ENCODE data around the gene PRLH. TPM values are rescaled to one million over a fixed set of nuclear protein-coding genes. Genes with fewer than 3 reads are reported as not detected.

The PRLH gene
- total RNA-seq, 4 donors from 2014 or later, result not detected

DNA sequence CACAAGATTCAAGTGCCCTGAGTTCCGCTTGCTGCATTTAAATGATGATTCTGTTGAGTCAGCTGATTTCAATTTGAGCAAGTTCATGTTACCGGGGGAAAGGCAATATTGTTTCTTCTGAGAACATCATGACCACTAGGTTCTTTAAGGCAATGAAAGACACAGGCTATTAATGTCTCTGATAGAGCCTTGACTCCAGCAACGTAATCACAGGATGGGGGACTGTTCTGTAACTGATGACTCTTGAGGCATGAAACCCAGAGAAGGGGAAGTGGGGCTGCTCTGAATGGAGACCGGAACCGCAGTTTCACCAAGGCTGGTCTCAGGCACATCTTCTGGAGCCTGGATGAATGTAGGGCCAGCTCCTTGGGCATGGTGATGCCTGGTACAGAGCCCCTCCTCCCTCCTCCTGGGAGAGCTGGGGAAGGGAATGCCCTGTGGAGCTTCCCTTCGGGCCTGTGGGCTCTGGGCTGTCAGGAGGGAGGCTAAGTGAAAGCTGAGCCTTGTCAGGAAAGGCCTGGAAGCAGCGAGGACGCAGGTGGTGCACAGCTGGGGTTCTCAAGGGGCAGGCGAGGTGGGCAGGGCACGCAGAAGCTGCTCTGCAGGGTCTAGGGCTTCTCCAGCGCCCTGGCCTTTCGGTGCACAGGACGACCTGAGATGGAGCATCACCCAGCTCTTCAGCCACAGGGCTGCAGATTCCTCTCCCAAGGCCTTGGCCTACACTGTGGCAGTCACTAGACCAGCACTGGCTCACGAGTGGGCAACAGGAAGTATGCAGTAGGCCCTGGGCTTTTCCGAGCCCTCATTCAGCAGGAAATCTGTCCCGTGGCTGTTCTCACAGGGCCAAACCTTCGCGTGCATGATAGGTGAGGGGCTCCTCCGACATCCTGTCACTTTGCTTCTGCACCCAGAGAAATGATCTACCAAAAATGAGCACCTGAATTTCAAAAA, 36.6 kb upstream of the PRLH start:
- WGBS, result 84% methylated on average over 17 of the region's 19 CpGs
- no peaks in the 10 kb centered on the region for H3K4me1 ChIP-seq
- H3K9me3 ChIP-seq, result no peaks in the 10 kb centered on the region
- DNase-seq (ENCODE audit: low spot score in 2 of 2), result no peak
- H3K27ac ChIP-seq, result no peak overlapping the region
- TF ChIP-seq, protein P1, sequence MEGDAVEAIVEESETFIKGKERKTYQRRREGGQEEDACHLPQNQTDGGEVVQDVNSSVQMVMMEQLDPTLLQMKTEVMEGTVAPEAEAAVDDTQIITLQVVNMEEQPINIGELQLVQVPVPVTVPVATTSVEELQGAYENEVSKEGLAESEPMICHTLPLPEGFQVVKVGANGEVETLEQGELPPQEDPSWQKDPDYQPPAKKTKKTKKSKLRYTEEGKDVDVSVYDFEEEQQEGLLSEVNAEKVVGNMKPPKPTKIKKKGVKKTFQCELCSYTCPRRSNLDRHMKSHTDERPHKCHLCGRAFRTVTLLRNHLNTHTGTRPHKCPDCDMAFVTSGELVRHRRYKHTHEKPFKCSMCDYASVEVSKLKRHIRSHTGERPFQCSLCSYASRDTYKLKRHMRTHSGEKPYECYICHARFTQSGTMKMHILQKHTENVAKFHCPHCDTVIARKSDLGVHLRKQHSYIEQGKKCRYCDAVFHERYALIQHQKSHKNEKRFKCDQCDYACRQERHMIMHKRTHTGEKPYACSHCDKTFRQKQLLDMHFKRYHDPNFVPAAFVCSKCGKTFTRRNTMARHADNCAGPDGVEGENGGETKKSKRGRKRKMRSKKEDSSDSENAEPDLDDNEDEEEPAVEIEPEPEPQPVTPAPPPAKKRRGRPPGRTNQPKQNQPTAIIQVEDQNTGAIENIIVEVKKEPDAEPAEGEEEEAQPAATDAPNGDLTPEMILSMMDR (IDR thresholded peaks at IDR 0.05), result no peak
- TF ChIP-seq POLR2AphosphoS5 (IDR thresholded peaks at IDR 0.05) (no peak), EP300 (IDR thresholded peaks at IDR 0.05) (no peak), POLR2A (IDR thresholded peaks at IDR 0.05) (no peak)
- no peaks in the 10 kb centered on the region for H3K27me3 ChIP-seq
- no peak overlapping the region for H3K4me3 ChIP-seq
- H3K36me3 ChIP-seq, result peaks cover 8% of the 10 kb centered on the region

DNA sequence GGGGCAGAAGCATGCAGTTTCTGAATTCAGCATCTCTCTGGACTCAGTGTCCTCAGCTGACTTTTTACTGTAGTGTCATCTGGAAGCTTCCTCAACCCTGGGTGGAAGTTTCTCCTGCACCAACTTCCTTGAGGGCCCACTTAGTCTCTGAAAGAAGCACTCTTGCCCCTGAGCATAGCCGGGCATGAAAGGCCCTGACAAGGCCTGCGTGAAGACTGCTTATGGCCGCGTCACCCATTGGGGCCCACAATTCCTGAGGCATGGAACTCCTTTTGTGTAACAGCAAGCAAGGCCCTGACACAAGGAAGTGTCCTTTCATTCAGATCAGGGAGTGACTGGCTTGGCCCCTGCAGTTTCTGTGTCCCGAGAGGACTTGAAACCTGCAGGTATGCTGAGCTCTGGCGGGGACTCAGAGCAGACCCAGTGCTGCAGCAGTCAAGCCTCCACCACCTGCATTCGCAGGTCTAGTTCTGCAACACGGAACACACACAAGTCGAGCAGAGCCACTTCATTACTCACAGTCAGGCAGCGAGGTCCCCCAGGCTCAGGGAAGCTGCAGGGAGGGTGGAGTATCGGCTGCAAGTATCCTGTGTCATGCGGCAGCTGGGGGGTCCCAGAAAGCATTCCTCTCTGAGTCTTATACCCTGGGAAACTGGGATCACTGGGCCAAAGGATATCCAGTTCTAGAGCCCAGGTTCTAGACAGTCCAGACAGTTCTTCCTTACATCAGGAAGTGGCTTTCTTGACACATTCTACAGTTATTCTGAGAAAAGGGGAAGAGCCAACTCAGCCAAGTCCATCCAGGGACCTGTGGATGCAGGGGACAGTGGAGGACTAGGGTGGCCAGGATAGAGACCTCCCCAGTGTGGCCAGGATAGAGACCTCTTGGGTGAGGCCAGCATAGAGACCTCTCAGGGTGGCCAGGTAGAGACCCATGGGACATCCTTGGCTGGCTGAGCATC, 35.6 kb upstream of the PRLH start:
- H3K27ac ChIP-seq, result no peak overlapping the region
- TF ChIP-seq POLR2AphosphoS5 (IDR thresholded peaks at IDR 0.05) (no peak), EP300 (IDR thresholded peaks at IDR 0.05) (no peak)
- H3K27me3 ChIP-seq, result no peaks in the 10 kb centered on the region
- H3K4me3 ChIP-seq, result no peak overlapping the region
- no peaks in the 10 kb centered on the region for H3K9me3 ChIP-seq
- DNase-seq (ENCODE audit: low spot score in 2 of 2), result no peak
- peaks cover 4% of the 10 kb centered on the region for H3K36me3 ChIP-seq
- 97% methylated on average over 6 of the region's 12 CpGs for WGBS
- H3K4me1 ChIP-seq, result no peaks in the 10 kb centered on the region

DNA sequence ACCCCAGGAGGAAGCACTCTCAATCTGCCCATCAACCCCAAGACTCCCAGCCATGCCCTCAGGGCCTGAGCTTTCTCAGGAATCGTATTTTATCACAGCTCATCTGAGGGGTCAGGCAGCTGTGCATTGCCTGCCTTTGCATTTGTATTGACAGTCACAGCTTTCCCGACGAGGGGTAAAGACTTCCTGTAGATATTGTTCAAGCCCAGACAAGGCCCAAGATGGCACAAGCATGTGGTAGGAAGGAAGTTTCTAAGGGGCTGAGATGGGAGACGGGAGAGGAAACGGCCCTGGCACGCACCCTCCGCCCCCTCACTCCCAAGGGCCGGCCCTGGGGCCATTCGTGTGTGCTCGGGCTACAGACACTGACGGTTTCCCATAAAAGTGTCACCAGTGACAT, 34.2 kb upstream of the PRLH start:
- Histone ChIP-seq H3K4me1 (no peaks in the 10 kb centered on the region), H3K27me3 (no peaks in the 10 kb centered on the region), H3K9me3 (no peaks in the 10 kb centered on the region), H3K4me3 (no peak overlapping the region), H3K36me3 (peaks cover 4% of the 10 kb centered on the region), H3K27ac (no peak overlapping the region)
- 58% methylated on average over 11 of the region's 11 CpGs for WGBS
- no peak for TF ChIP-seq POLR2AphosphoS5 (IDR thresholded peaks at IDR 0.05)
- no peak for TF ChIP-seq EP300 (IDR thresholded peaks at IDR 0.05)
- no peak for TF ChIP-seq POLR2A (IDR thresholded peaks at IDR 0.05)
- TF ChIP-seq, protein P1 (IDR thresholded peaks at IDR 0.05), result no peak
- no peak for DNase-seq (ENCODE audit: low spot score in 2 of 2)

GRCh38 chr2:237533668-237534161, 32.7 kb upstream of the PRLH start:
- no peak for TF ChIP-seq POLR2A (IDR thresholded peaks at IDR 0.05)
- TF ChIP-seq, protein P1 (IDR thresholded peaks at IDR 0.05), result no peak
- TF ChIP-seq POLR2AphosphoS5 (IDR thresholded peaks at IDR 0.05), result no peak
- no peak for TF ChIP-seq EP300 (IDR thresholded peaks at IDR 0.05)
- peaks cover 4% of the 10 kb centered on the region for H3K36me3 ChIP-seq
- DNase-seq (ENCODE audit: low spot score in 2 of 2), result no peak

DNA sequence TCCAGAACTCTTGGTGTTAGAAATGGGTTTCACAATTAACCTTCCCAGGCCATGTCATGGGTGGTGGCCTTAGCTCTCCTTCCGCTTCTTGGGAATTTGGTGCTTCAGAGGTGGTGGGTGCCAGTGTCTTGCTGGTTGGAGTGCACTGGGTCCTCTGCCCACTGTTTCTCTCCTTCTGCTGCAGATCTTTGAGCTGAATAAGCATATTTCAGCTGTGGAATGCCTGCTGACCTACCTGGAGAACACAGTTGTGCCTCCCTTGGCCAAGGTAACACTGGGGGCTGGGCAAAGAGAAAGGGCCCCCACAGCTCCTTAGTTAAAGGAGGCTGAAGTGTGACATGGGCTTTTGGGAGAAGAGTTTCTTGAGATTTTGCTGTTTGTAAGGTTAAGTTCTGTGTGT, 32.0 kb upstream of the PRLH start:
- 90% methylated on average over 1 of the region's 1 CpG for WGBS
- DNase-seq (ENCODE audit: low spot score in 2 of 2), result no peak
- Histone ChIP-seq H3K4me3 (no peak overlapping the region), H3K36me3 (peaks cover 4% of the 10 kb centered on the region), H3K9me3 (no peaks in the 10 kb centered on the region), H3K27ac (no peak overlapping the region), H3K4me1 (no peaks in the 10 kb centered on the region), H3K27me3 (no peaks in the 10 kb centered on the region)
- TF ChIP-seq POLR2A (IDR thresholded peaks at IDR 0.05), result no peak
- TF ChIP-seq POLR2AphosphoS5 (IDR thresholded peaks at IDR 0.05), result no peak
- TF ChIP-seq, protein P1 (IDR thresholded peaks at IDR 0.05), result no peak
- no peak for TF ChIP-seq EP300 (IDR thresholded peaks at IDR 0.05)

More at GRCh38 chr2:237533668-237534161, 32.7 kb upstream of the PRLH start:
- Histone ChIP-seq H3K4me3 (no peak overlapping the region), H3K9me3 (no peaks in the 10 kb centered on the region), H3K27ac (no peak overlapping the region), H3K27me3 (no peaks in the 10 kb centered on the region), H3K4me1 (no peaks in the 10 kb centered on the region)
- 89% methylated on average over 7 of the region's 7 CpGs for WGBS
